Measurements from ENCODE around the gene ABAT. TPM values are rescaled to one million over a fixed set of nuclear protein-coding genes. Genes with fewer than 3 reads are reported as not detected.
A peak's percentile ranks its signal among the peaks of the same experiment; 100 is the strongest.

Gene ABAT
- polyA plus RNA-seq, 2 of the 4 experiments (the other 2 are of a cell fraction): 0.68 to 1.2 TPM

DNA sequence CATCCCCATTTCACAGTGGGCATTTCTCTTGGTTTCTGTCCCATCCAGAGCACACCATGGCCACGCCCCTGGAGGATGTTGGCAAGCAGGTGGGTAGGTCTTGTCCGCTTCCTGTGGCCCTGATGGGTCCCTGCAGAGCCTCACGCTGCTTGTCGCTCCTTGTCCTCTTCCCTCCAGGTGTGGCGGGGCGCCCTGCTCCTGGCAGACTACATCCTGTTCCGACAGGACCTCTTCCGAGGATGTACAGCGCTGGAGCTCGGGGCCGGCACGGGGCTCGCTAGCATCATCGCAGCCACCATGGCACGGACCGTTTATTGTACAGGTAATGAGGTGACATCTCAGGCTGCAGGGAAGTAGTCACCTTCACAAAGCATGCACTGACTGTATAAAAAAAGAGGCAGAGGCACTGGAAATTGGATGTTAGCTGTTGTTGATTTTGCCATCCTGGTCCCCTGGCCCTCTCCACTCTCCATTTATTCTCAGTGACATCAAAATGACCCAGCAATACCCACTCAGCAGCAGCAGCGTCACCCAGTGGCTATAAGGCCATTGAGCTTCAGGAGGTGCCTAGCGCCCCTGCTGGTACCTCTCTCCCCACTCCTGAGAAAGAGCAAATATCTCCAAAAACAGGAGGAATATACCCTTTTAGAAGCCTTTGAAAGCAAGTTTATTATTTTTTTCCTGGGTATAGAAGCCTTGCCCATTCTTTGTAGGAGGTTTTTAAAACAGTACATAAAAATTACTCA lies 39.3 kb upstream of the ABAT start:
- CTCF ChIA-PET: interaction anchor here (0.6 to 3.2 kb wide), 20 partner anchors 9 to 244 kb away, joined by 3 to 25 read pairs (median 4); partner anchors contain the start of gene METTL22
- FAIRE-seq: no peak

DNA sequence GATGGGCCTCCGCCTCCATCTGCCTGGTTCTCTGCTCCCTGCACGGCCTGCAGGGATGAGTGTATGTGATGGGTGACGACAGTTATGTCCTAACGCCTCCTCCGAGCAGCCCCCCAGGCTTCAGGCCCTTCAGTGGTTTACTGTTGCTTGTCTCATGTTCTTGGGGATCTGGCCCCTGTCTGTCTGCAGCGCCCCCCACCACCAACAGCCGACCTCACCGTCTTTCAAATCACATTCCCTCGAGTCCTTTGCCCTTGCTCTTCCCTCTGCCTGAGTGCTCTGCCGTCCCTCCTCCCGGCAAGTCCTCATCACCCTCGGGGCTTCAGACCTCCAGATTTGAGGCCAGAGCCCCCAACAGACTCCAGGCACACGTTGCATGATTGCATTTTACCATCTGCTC lies 34.7 kb upstream of the ABAT start:
- ChIA-PET POLR2A (no interaction called here), CTCF (interaction anchor here (0.9 to 2.1 kb wide), 2 partner anchors 15 to 21 kb away, joined by 3 to 8 read pairs; no protein-coding TSS in a partner anchor)
- WGBS (ENCODE audit: missing lambda C conversion rate): 93% methylated on average over 10 of the region's 13 CpGs
- ATAC-seq: no peak
- TF ChIP-seq FOSB (CRISPR knock-in tag; IDR thresholded peaks at IDR 0.05) (no peak), POLR2A (IDR thresholded peaks at IDR 0.05; ENCODE audit: low read length) (no peak), KDM5A (IDR thresholded peaks at IDR 0.05) (no peak), GATA3 (IDR thresholded peaks at IDR 0.05; ENCODE audit: borderline replicate concordance) (no peak), BCL3 (IDR thresholded peaks at IDR 0.05) (no peak)
- Histone ChIP-seq H3K27ac (no peak overlapping the region), H3K4me3 (no peak overlapping the region), H3K9me3 (no peaks in the 10 kb centered on the region), H3K4me2 (no peak overlapping the region), H3K4me1 (no peaks in the 10 kb centered on the region)
- DNase-seq (ENCODE audit: low read depth in 1 of 2, low spot score in 1 of 2): no peak
- FAIRE-seq: no peak

More for the DNA sequence above, 39.3 kb upstream of the ABAT start:
- Histone ChIP-seq H3K27ac (no peak overlapping the region), H3K4me2 (no peak overlapping the region), H3K4me1 (no peaks in the 10 kb centered on the region), H3K9me3 (no peaks in the 10 kb centered on the region), H3K4me3 (no peak overlapping the region)
- WGBS (ENCODE audit: missing lambda C conversion rate): 77% methylated on average over 17 of the region's 18 CpGs
- TF ChIP-seq CHD2 (IDR thresholded peaks at IDR 0.05; ENCODE audit: low read length, partially characterized antibody) (no peak), RAD21 (conservative IDR thresholded peaks at IDR 0.05 in 1 of 2, IDR thresholded peaks at IDR 0.05 in 1 of 2) (peak in 1 of 2 experiments; percentile 47; a peak in 3 of 5 replicates), CTCF (IDR thresholded peaks at IDR 0.05) (peak; percentile 61), SMC3 (IDR thresholded peaks at IDR 0.05) (peak; percentile 24; the same call in 1 of the 3 replicates)
- POLR2A ChIA-PET: interaction anchor here (1.8 kb wide), 1 partner anchor 14 kb away, joined by 6 read pairs; the partner anchor contains the start of gene METTL22
- peak; percentile 87 to 93 for ATAC-seq
- peak; percentile 48 to 64 for DNase-seq (ENCODE audit: low read depth in 1 of 2, low spot score in 1 of 2)

GRCh38 chr16:8641671-8642070 lies 32.7 kb upstream of the ABAT start:
- ChIA-PET POLR2A (no interaction called here), CTCF (no interaction called here)
- Histone ChIP-seq H3K4me2 (no peak overlapping the region), H3K4me3 (no peak overlapping the region), H3K4me1 (no peaks in the 10 kb centered on the region), H3K9me3 (no peaks in the 10 kb centered on the region), H3K27ac (no peak overlapping the region)
- FAIRE-seq (no peak), ATAC-seq (no peak; a peak in 1 of 6 replicates), DNase-seq (ENCODE audit: low read depth in 1 of 2, low spot score in 1 of 2) (no peak)
- 75% methylated on average over 8 of the region's 9 CpGs for WGBS (ENCODE audit: missing lambda C conversion rate)
- no peak for TF ChIP-seq SMC3 (IDR thresholded peaks at IDR 0.05)
- TF ChIP-seq EHF (CRISPR knock-in tag; IDR thresholded peaks at IDR 0.05): no peak
- no peak for TF ChIP-seq MAZ (IDR thresholded peaks at IDR 0.05; ENCODE audit: borderline replicate concordance, low read depth, low read length)
- no peak for TF ChIP-seq MAFK (IDR thresholded peaks at IDR 0.05; ENCODE audit: partially characterized antibody)
- TF ChIP-seq MYC (IDR thresholded peaks at IDR 0.05; ENCODE audit: borderline replicate concordance, low read length): no peak
- TF ChIP-seq MAX (IDR thresholded peaks at IDR 0.05): no peak
- no peak for TF ChIP-seq RNF2 (IDR thresholded peaks at IDR 0.05; ENCODE audit: borderline replicate concordance, low read depth)
- no peak for TF ChIP-seq BHLHE40 (IDR thresholded peaks at IDR 0.05; ENCODE audit: low read depth, low read length)
- no peak for TF ChIP-seq ZC3H11A (IDR thresholded peaks at IDR 0.05)
- no peak for TF ChIP-seq RAD21 (conservative IDR thresholded peaks at IDR 0.05 in 1 of 2, IDR thresholded peaks at IDR 0.05 in 1 of 2)
- TF ChIP-seq ZNF302 (CRISPR knock-in tag; IDR thresholded peaks at IDR 0.05): no peak
- no peak for TF ChIP-seq HOXB13 (CRISPR knock-in tag; IDR thresholded peaks at IDR 0.05; ENCODE audit: low read depth)
- TF ChIP-seq REST (IDR thresholded peaks at IDR 0.05): no peak
- no peak for TF ChIP-seq HOXB5 (CRISPR knock-in tag; IDR thresholded peaks at IDR 0.05)
- TF ChIP-seq, protein P1, sequence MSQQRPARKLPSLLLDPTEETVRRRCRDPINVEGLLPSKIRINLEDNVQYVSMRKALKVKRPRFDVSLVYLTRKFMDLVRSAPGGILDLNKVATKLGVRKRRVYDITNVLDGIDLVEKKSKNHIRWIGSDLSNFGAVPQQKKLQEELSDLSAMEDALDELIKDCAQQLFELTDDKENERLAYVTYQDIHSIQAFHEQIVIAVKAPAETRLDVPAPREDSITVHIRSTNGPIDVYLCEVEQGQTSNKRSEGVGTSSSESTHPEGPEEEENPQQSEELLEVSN (IDR thresholded peaks at IDR 0.05; ENCODE audit: borderline replicate concordance, low read depth): no peak
- TF ChIP-seq POLR2A (IDR thresholded peaks at IDR 0.05; ENCODE audit: low read length): no peak
